Right lung (tissue), 10 donors: ENCODE data around the gene FKBP7. TPM values are rescaled to one million over a fixed set of nuclear protein-coding genes. Genes with fewer than 3 reads are reported as not detected.
A peak's percentile ranks its signal among the peaks of the same experiment; 100 is the strongest.
"Not testable (repeated sequence)": the region's sequence is repeated elsewhere in the genome, so short reads cannot be mapped to it uniquely, and the experiment has no call there.

Experiments used
- DNase-seq, 2 donors: peaks; one replicate each; pipeline ENCODE4 v3.0.0-alpha.2; 2013
- long read RNA-seq, 8 donors: transcript quantifications; one replicate each; lab custom pipeline, GENCODE V29; 2026
- polyA plus RNA-seq, 5 donors: library from polyadenylated mRNA; unstranded; fragments of 120-200 nt; gene quantifications; one replicate each; pipeline versions ENCODE4 v1.2.1 to v1.2.3, GENCODE V29; 2013; ENCODE audit warnings: inconsistent platforms in 1 of 5, low replicate concordance in 1 of 5; ENCODE audit not compliant: insufficient read length in 5 of 5, insufficient read depth in 1 of 5

Gene FKBP7
- polyA plus RNA-seq: 10 to 100 TPM; 61.7 to 85.0 (median 73.2) TPM
- long read RNA-seq, donor 1, transcript FKBP7-205 (4 exons, 666 nt): minor isoform, 6 of 39 reads
- long read RNA-seq, donor 1, transcript FKBP7-204 (4 exons, 2,834 nt): major isoform, 28 of 39 reads
- long read RNA-seq, donor 1, partial matches to known transcripts: 0 of 39 reads
- long read RNA-seq, donor 1, other reads (novel, unspliced or antisense): 0 of 39 reads
- long read RNA-seq, donor 2, transcript FKBP7-205 (4 exons, 666 nt): minor isoform, 6 of 30 reads
- long read RNA-seq, donor 2, transcript FKBP7-204 (4 exons, 2,834 nt): major isoform, 18 of 30 reads
- long read RNA-seq, donor 2, partial matches to known transcripts: 0 of 30 reads
- long read RNA-seq, donor 2, other reads (novel, unspliced or antisense): 0 of 30 reads
- long read RNA-seq, donor 3, transcript FKBP7-203 (3 exons, 638 nt): minor isoform, 5 of 27 reads
- long read RNA-seq, donor 3, transcript FKBP7-204 (4 exons, 2,834 nt): major isoform, 15 of 27 reads
- long read RNA-seq, donor 3, partial matches to known transcripts: 0 of 27 reads
- long read RNA-seq, donor 3, other reads (novel, unspliced or antisense): 0 of 27 reads
- long read RNA-seq, donor 4, transcript FKBP7-204 (4 exons, 2,834 nt): major isoform, 10 of 21 reads
- long read RNA-seq, donor 4, transcript FKBP7-205 (4 exons, 666 nt): minor isoform, 5 of 21 reads
- long read RNA-seq, donor 4, partial matches to known transcripts: 0 of 21 reads
- long read RNA-seq, donor 4, other reads (novel, unspliced or antisense): 0 of 21 reads
- long read RNA-seq, donor 5, transcript FKBP7-205 (4 exons, 666 nt): minor isoform, 9 of 51 reads
- long read RNA-seq, donor 5, transcript FKBP7-204 (4 exons, 2,834 nt): major isoform, 25 of 51 reads
- long read RNA-seq, donor 5, partial matches to known transcripts: 5 of 51 reads
- long read RNA-seq, donor 5, other reads (novel, unspliced or antisense): 5 of 51 reads
- long read RNA-seq, donor 6, transcript FKBP7-203 (3 exons, 638 nt): minor isoform, 6 of 35 reads
- long read RNA-seq, donor 6, transcript FKBP7-204 (4 exons, 2,834 nt): major isoform, 21 of 35 reads
- long read RNA-seq, donor 6, partial matches to known transcripts: 0 of 35 reads
- long read RNA-seq, donor 6, other reads (novel, unspliced or antisense): 0 of 35 reads
- long read RNA-seq, donor 7, transcript FKBP7-204 (4 exons, 2,834 nt): major isoform, 12 of 26 reads
- long read RNA-seq, donor 7, transcript FKBP7-205 (4 exons, 666 nt): minor isoform, 7 of 26 reads
- long read RNA-seq, donor 7, partial matches to known transcripts: 0 of 26 reads
- long read RNA-seq, donor 7, other reads (novel, unspliced or antisense): 0 of 26 reads
- long read RNA-seq, donor 8, transcript FKBP7-204 (4 exons, 2,834 nt): major isoform, 7 of 13 reads
- long read RNA-seq, donor 8, partial matches to known transcripts: 0 of 13 reads
- long read RNA-seq, donor 8, other reads (novel, unspliced or antisense): 0 of 13 reads

GRCh38 chr2:178478439-178479274 is at the start of gene FKBP7:
Gene FKBP7 (minus strand): TSS chr2:178478600. CDS start chr2:178478499, 101 bp downstream.
- DNase-seq: peak; percentile 89 to 92

GRCh38 chr2:178527592-178527991 is 49.2 kb upstream of the FKBP7 start:
- DNase-seq: no peak

GRCh38 chr2:178526256-178526655 is 47.9 kb upstream of the FKBP7 start:
- DNase-seq: no peak

GRCh38 chr2:178525460-178525859 is 47.1 kb upstream of the FKBP7 start:
- not testable (repeated sequence) for DNase-seq

- not testable (repeated sequence) for DNase-seq
Measured at GRCh38 chr2:178525010-178525409, 46.6 kb upstream of the FKBP7 start.

- no peak for DNase-seq
Measured at GRCh38 chr2:178523596-178524134, 45.3 kb upstream of the FKBP7 start.

- DNase-seq: peak; percentile 71 to 77
Measured at GRCh38 chr2:178522950-178523595, 44.7 kb upstream of the FKBP7 start.

GRCh38 chr2:178521304-178522150 is 43.1 kb upstream of the FKBP7 start:
- DNase-seq: no peak

- DNase-seq: no peak
Measured at GRCh38 chr2:178517496-178517895, 39.1 kb upstream of the FKBP7 start.

- no peak for DNase-seq
Measured at GRCh38 chr2:178514664-178515063, 36.3 kb upstream of the FKBP7 start.

- DNase-seq: no peak
Measured at GRCh38 chr2:178513876-178514275, 35.5 kb upstream of the FKBP7 start.

GRCh38 chr2:178512484-178512883 is 34.1 kb upstream of the FKBP7 start:
- DNase-seq: no peak

- DNase-seq: no peak
Measured at GRCh38 chr2:178510384-178510783, 32.0 kb upstream of the FKBP7 start.

GRCh38 chr2:178508646-178509045 is 30.2 kb upstream of the FKBP7 start:
- DNase-seq: no peak

GRCh38 chr2:178506949-178507348 is 28.5 kb upstream of the FKBP7 start:
- DNase-seq: no peak

- no peak for DNase-seq
Measured at GRCh38 chr2:178506524-178506923, 28.1 kb upstream of the FKBP7 start.

GRCh38 chr2:178506101-178506500 is 27.7 kb upstream of the FKBP7 start:
- no peak for DNase-seq

GRCh38 chr2:178502751-178503150 is 24.4 kb upstream of the FKBP7 start:
- no peak for DNase-seq
